H1 (cell line): ENCODE measurements around the gene EMC7. TPM values are rescaled to one million over a fixed set of nuclear protein-coding genes. Genes with fewer than 3 reads are reported as not detected.

Source experiments
- CTCF ChIA-PET: fragments of 300-600 bp; sonication (Branson Sonifier 250); formaldehyde crosslinking; loops from one replicate; lab custom pipeline; 2021; ENCODE audit not compliant: partially characterized antibody; lab: Charles Lee
- POLR2A ChIA-PET: fragments of 300-600 bp; sonication (Branson Sonifier 250); formaldehyde crosslinking; loops from one replicate; lab custom pipeline; 2021; ENCODE audit warnings: inconsistent platforms; ENCODE audit not compliant: partially characterized antibody; lab: Charles Lee
- DNase-seq, 2 experiments: peaks; one replicate each; pipeline versions ENCODE4 v3.0.0 to v3.0.0-alpha.2; 2010 to 2022; ENCODE audit warnings: low spot score in 2 of 2, low read depth in 1 of 2, mixed read lengths in 1 of 2
- FAIRE-seq: peaks from 2 replicates; lab custom pipeline; 2011; peaks lifted over from hg19 to GRCh38; lab: Jason Lieb, UNC
- H2AFZ ChIP-seq: 2 replicates; pipeline ENCODE4 v1.8.1; 2012; ENCODE audit warnings: low read length, inconsistent platforms
- H2AK5ac ChIP-seq: 2 replicates; pipeline ENCODE4 v1.6.1; 2013; ENCODE audit warnings: low read depth, low read length
- H2BK120ac ChIP-seq: replicated peaks from 2 replicates; pipeline ENCODE3; 2013; ENCODE audit warnings: low read depth, low read length, inconsistent platforms
- H2BK12ac ChIP-seq: 2 replicates; pipeline ENCODE4 v1.6.1; 2013; ENCODE audit warnings: low read depth, low read length
- H2BK15ac ChIP-seq: 2 replicates; pipeline ENCODE4 v1.6.1; 2013; ENCODE audit warnings: low read length
- H2BK20ac ChIP-seq: 2 replicates; pipeline ENCODE4 v1.6.1; 2013; ENCODE audit warnings: low read length
- H2BK5ac ChIP-seq: 2 replicates; pipeline ENCODE4 v1.6.1; 2013; ENCODE audit warnings: low read depth, low read length
- H3K14ac ChIP-seq: 2 replicates; pipeline ENCODE4 v1.6.1; 2013; ENCODE audit warnings: inconsistent platforms; ENCODE audit not compliant: insufficient read length
- H3K18ac ChIP-seq: 2 replicates; pipeline ENCODE4 v1.6.1; 2013; ENCODE audit warnings: low read length; ENCODE audit errors: extremely low read depth
- H3K23ac ChIP-seq: 2 replicates; pipeline ENCODE4 v1.6.1; 2013; ENCODE audit warnings: inconsistent platforms; ENCODE audit not compliant: insufficient read length
- H3K23me2 ChIP-seq: 2 replicates; pipeline ENCODE4 v1.6.1; 2013; ENCODE audit warnings: low read depth, low read length
- H3K27ac ChIP-seq: 2 replicates; pipeline ENCODE4 v1.6.1; 2011; ENCODE audit warnings: low read depth, low read length, inconsistent platforms
- H3K27me3 ChIP-seq, 4 experiments: replicated peaks in 1 of 4; 1 replicate in 1 of 4; 2 replicates in 3 of 4; pipeline versions ENCODE4 v1.6.1 to v1.8.1; 2011 to 2013; ENCODE audit warnings: low read length in 3 of 4, mild to moderate bottlenecking in 3 of 4, inconsistent platforms in 2 of 4, mixed read lengths in 2 of 4, moderate library complexity in 1 of 4; ENCODE audit not compliant: control insufficient read depth in 3 of 4, insufficient read depth in 3 of 4; ENCODE audit errors: extremely low read depth in 1 of 4
- H3K36me3 ChIP-seq, 4 experiments: 2 replicates each; pipeline versions ENCODE4 v1.6.1 to v1.8.1; 2011 to 2013; ENCODE audit warnings: mild to moderate bottlenecking in 4 of 4, low read length in 3 of 4, moderate library complexity in 2 of 4, control low read depth in 1 of 4, inconsistent platforms in 1 of 4; ENCODE audit not compliant: insufficient read depth in 4 of 4, control insufficient read depth in 2 of 4
- H3K4ac ChIP-seq: replicated peaks from 2 replicates; pipeline ENCODE3; 2013; ENCODE audit warnings: low read length, low read depth, mixed read lengths, inconsistent platforms; ENCODE audit not compliant: insufficient read length
- H3K4me1 ChIP-seq, 4 experiments: replicated peaks in 1 of 4; 1 replicate in 1 of 4; 2 replicates in 3 of 4; pipeline versions ENCODE4 v1.6.1 to v1.8.1; 2011 to 2013; ENCODE audit warnings: low read length in 3 of 4, inconsistent platforms in 2 of 4, mixed read lengths in 1 of 4; ENCODE audit not compliant: insufficient read depth in 4 of 4, control insufficient read depth in 3 of 4
- H3K4me2 ChIP-seq, 2 experiments: 2 replicates each; pipeline versions ENCODE4 v1.6.1 to v1.8.1; 2011 to 2013; ENCODE audit warnings: low read depth in 2 of 2, low read length in 2 of 2, control low read depth in 1 of 2, inconsistent platforms in 1 of 2, mild to moderate bottlenecking in 1 of 2; ENCODE audit not compliant: insufficient read depth in 1 of 2
- H3K4me3 ChIP-seq, 4 experiments: fragments of 200-600, 300-600 bp in 1 of 4; sonication (generic), shearing (Covaris generic), sonication (Bioruptor Twin) in 1 of 4; 2 replicates each; pipeline versions ENCODE4 v1.5.1 to v1.8.1; 2011 to 2016; ENCODE audit warnings: low read length in 4 of 4, low read depth in 3 of 4, control low read depth in 2 of 4, inconsistent platforms in 2 of 4, mild to moderate bottlenecking in 2 of 4, mixed read lengths in 1 of 4, moderate library complexity in 1 of 4; ENCODE audit not compliant: insufficient read depth in 2 of 4; ENCODE audit errors: extremely low read depth in 1 of 4
- H3K56ac ChIP-seq: replicated peaks from 2 replicates; pipeline ENCODE3; 2013; ENCODE audit warnings: low read depth, mild to moderate bottlenecking, mixed read lengths, low read length, inconsistent platforms; ENCODE audit not compliant: insufficient read length
- H3K79me1 ChIP-seq: 2 replicates; pipeline ENCODE4 v1.6.1; 2013; ENCODE audit warnings: low read depth, low read length, control low read depth
- H3K79me2 ChIP-seq, 2 experiments: 2 replicates each; pipeline versions ENCODE4 v1.6.1 to v1.8.1; 2012 to 2013; ENCODE audit warnings: low read length in 2 of 2, mild to moderate bottlenecking in 2 of 2, inconsistent platforms in 1 of 2; ENCODE audit not compliant: insufficient read depth in 2 of 2, control insufficient read depth in 1 of 2
- H3K9ac ChIP-seq, 4 experiments: replicated peaks in 1 of 4; 1 replicate in 1 of 4; 2 replicates in 3 of 4; pipeline versions ENCODE4 v1.6.1 to v1.8.1; 2011 to 2013; ENCODE audit warnings: low read depth in 3 of 4, low read length in 3 of 4, control low read depth in 2 of 4, mild to moderate bottlenecking in 2 of 4, moderate library complexity in 2 of 4, inconsistent platforms in 1 of 4; ENCODE audit errors: extremely low read depth in 1 of 4
- H3K9me3 ChIP-seq, 2 experiments: 2 replicates each; pipeline versions ENCODE4 v1.6.1 to v1.8.1; 2012 to 2013; ENCODE audit warnings: mild to moderate bottlenecking in 2 of 2, moderate library complexity in 2 of 2, control low read depth in 1 of 2, inconsistent platforms in 1 of 2, low read depth in 1 of 2, low read length in 1 of 2, mixed read lengths in 1 of 2; ENCODE audit not compliant: insufficient read depth in 2 of 2
- H4K20me1 ChIP-seq, 2 experiments: replicated peaks in 1 of 2; 2 replicates each; pipeline versions ENCODE3 to v1.8.1; 2011 to 2013; ENCODE audit warnings: inconsistent platforms in 2 of 2, low read length in 2 of 2, mild to moderate bottlenecking in 1 of 2; ENCODE audit not compliant: insufficient read depth in 2 of 2, control insufficient read depth in 1 of 2
- H4K5ac ChIP-seq: 2 replicates; pipeline ENCODE4 v1.6.1; 2013; ENCODE audit warnings: low read length, low read depth, mixed read lengths, inconsistent platforms; ENCODE audit not compliant: insufficient read length
- H4K8ac ChIP-seq: 2 replicates; pipeline ENCODE4 v1.8.0; 2013; ENCODE audit warnings: mild to moderate bottlenecking, moderate library complexity, low read length, inconsistent platforms; ENCODE audit not compliant: insufficient read depth; ENCODE audit errors: extremely low read depth
- H4K91ac ChIP-seq: replicated peaks from 2 replicates; pipeline ENCODE3; 2013; ENCODE audit warnings: low read length, mixed read lengths, inconsistent platforms; ENCODE audit not compliant: insufficient read length
- EGR1 ChIP-seq: IDR thresholded peaks from 2 replicates; pipeline ENCODE4 v1.6.1; 2011; ENCODE audit warnings: low read depth, low read length, borderline replicate concordance
- EZH2 ChIP-seq: fragments of 200-600 bp; sonication (generic); IDR thresholded peaks from 2 replicates; pipeline ENCODE4 v1.7.1; 2012; ENCODE audit warnings: low read depth, mild to moderate bottlenecking, moderate library complexity, low read length, inconsistent platforms; ENCODE audit not compliant: severe bottlenecking
- KDM4A ChIP-seq: IDR thresholded peaks from one replicate; pipeline ENCODE4 v1.7.1; 2012; ENCODE audit warnings: low read depth, mild to moderate bottlenecking, moderate library complexity, low read length, inconsistent platforms; ENCODE audit not compliant: severe bottlenecking
- RXRA ChIP-seq: IDR thresholded peaks from 2 replicates; pipeline ENCODE4 v1.6.1; 2011; ENCODE audit warnings: low read depth, mild to moderate bottlenecking, low read length, moderate library complexity; ENCODE audit not compliant: insufficient read depth
- WGBS, 2 experiments: shearing (Covaris generic) in 1 of 2; methylation state at CpG; one replicate each; pipeline versions ENCODE4 v1.1.6 to v1.1.7; 2013 to 2015; ENCODE audit warnings: low lambda C conversion rate in 2 of 2, mixed read lengths in 2 of 2, inconsistent platforms in 1 of 2, low coverage in 1 of 2, missing lambda C conversion rate in 1 of 2; ENCODE audit not compliant: insufficient replicate concordance in 2 of 2, insufficient coverage in 1 of 2, insufficient read length in 1 of 2; ENCODE audit errors: extremely low coverage in 1 of 2, missing lambda C conversion rate in 1 of 2; 5-methylcytosine and 5-hydroxymethylcytosine counted together
- polyA plus RNA-seq, 7 experiments: library from polyadenylated mRNA; depleted of rRNA in 3 of 7; stranded (reverse) in 5 of 7; unstranded in 2 of 7; fragments of >200 nt in 5 of 7; fragments of 200-250 nt in 2 of 7; gene quantifications; 1 replicate in 5 of 7; 2 replicates in 1 of 7; 4 replicates in 1 of 7; pipeline versions ENCODE4 v1.2.1 to v1.2.3, GENCODE V29; 2011 to 2013; ENCODE audit warnings: missing spikeins in 2 of 7, mixed read lengths in 2 of 7
- total RNA-seq: library from RNA; stranded (reverse); fragmentation: NEBNext Ultra II Directional; extraction: Animal tissue kit (Norgen Biotek cat#: 25700); gene quantifications from 2 replicates; pipeline ENCODE4 v1.2.1, GENCODE V29; 2021

Gene EMC7
- total and polyA plus RNA-seq, 2 of the 8 experiments (the other 6 are each of a cell fraction or from before 2014, with no cell fraction given): 29.0 to 39.0 TPM

- Histone ChIP-seq H3K27me3 (no peaks in the 10 kb centered on the region), H2BK120ac (no peak overlapping the region), H3K4ac (no peak overlapping the region), H3K23me2 (no peaks in the 10 kb centered on the region), H3K18ac (no peak overlapping the region), H2AK5ac (no peak overlapping the region), H4K8ac (no peak overlapping the region), H3K9ac (no peak overlapping the region), H3K36me3 (no peaks in the 10 kb centered on the region), H3K79me2 (no peaks in the 10 kb centered on the region), H3K4me2 (no peak overlapping the region), H3K23ac (no peak overlapping the region), H4K20me1 (no peaks in the 10 kb centered on the region), H2BK5ac (no peak overlapping the region), H3K9me3 (no peaks in the 10 kb centered on the region), H2BK15ac (no peak overlapping the region), H2AFZ (no peak overlapping the region), H3K4me3 (no peak overlapping the region), H4K5ac (no peak overlapping the region), H3K79me1 (no peaks in the 10 kb centered on the region), H3K27ac (no peak overlapping the region), H3K4me1 (no peaks in the 10 kb centered on the region), H3K56ac (no peak overlapping the region), H4K91ac (no peak overlapping the region), H3K14ac (no peak overlapping the region), H2BK12ac (no peak overlapping the region), H2BK20ac (no peak overlapping the region)
- no peak for FAIRE-seq
- DNase-seq: no peak
- WGBS, 2 experiments: 94% methylated on average over 4 of the region's 4 CpGs; no CpG with 5 or more reads in 1 of the 2 experiments
- CTCF ChIA-PET: interaction anchor here (0.8 to 1.2 kb wide), 4 partner anchors 14 to 165 kb away, joined by 3 to 5 read pairs (median 4); no protein-coding TSS in a partner anchor
- POLR2A ChIA-PET: interaction anchor here (1.2 kb wide), 1 partner anchor 158 kb away, joined by 3 read pairs; no protein-coding TSS in a partner anchor
- TF ChIP-seq KDM4A (no peak), EZH2 (no peak), EGR1 (no peak), RXRA (no peak)
Observed at GRCh38 chr15:34076785-34077184, 24.9 kb downstream of the EMC7 start.
